ENCODE results near the gene SMS. TPM values are rescaled to one million over a fixed set of nuclear protein-coding genes. Genes with fewer than 3 reads are reported as not detected.

The SMS gene
- total RNA-seq, 2 experiments from 2014 or later, result 175 to 184 TPM

- intact Hi-C loops (cut with micrococcal nuclease), result loop anchor here (5.0 to 10.0 kb wide), 4 partner anchors 52 to 759 kb away; no protein-coding TSS in a partner anchor
- Mint-ChIP-seq H3K27me3 (no peaks in the 10 kb centered on the region), H3K4me3 (no peak overlapping the region), H3K27ac (peak overlapping the region; percentile 52), H3K4me1 (ENCODE audit: low read depth) (peaks cover 30% of the 10 kb centered on the region), H3K36me3 (ENCODE audit: low read depth) (peaks cover 46% of the 10 kb centered on the region), H3K9me3 (no peaks in the 10 kb centered on the region)
- ATAC-seq (peak; percentile 87), DNase-seq (peak; percentile 79)
- ChIA-PET POLR2A (no interaction called here), CTCF (interaction anchor here (0.7 to 3.0 kb wide), 46 partner anchors 10 to 763 kb away, joined by 3 to 33 read pairs (median 4); partner anchors contain the start of gene MBTPS2)
- TF ChIP-seq CTCF (IDR thresholded peaks at IDR 0.05), result peak; percentile 87
Observed at GRCh38 chrX:21985332-21985777, 44.8 kb downstream of the SMS start.

- Mint-ChIP-seq H3K27ac (no peak overlapping the region), H3K36me3 (ENCODE audit: low read depth) (peaks cover 54% of the 10 kb centered on the region), H3K27me3 (no peaks in the 10 kb centered on the region), H3K4me1 (ENCODE audit: low read depth) (peaks cover 42% of the 10 kb centered on the region), H3K9me3 (no peaks in the 10 kb centered on the region), H3K4me3 (no peak overlapping the region)
- DNase-seq (no peak), ATAC-seq (no peak)
- ChIA-PET CTCF (interaction anchor here (1.2 to 2.2 kb wide), 3 partner anchors 12 to 207 kb away, joined by 3 to 16 read pairs (median 4); no protein-coding TSS in a partner anchor), POLR2A (interaction anchor here (0.6 kb wide), 1 partner anchor 201 kb away, joined by 3 read pairs; no protein-coding TSS in a partner anchor)
- intact Hi-C loops (cut with micrococcal nuclease), result loop anchor here (5.0 to 10.0 kb wide), 4 partner anchors 51 to 758 kb away; no protein-coding TSS in a partner anchor
- no peak for TF ChIP-seq CTCF (IDR thresholded peaks at IDR 0.05)
Observed at GRCh38 chrX:21986596-21986995, 46.1 kb downstream of the SMS start.

- Mint-ChIP-seq H3K9me3 (no peaks in the 10 kb centered on the region), H3K4me1 (ENCODE audit: low read depth) (peaks cover 59% of the 10 kb centered on the region), H3K4me3 (peak overlapping the region; percentile 27), H3K27ac (peak overlapping the region; percentile 93), H3K36me3 (ENCODE audit: low read depth) (peaks cover 75% of the 10 kb centered on the region), H3K27me3 (no peaks in the 10 kb centered on the region)
- POLR2A ChIA-PET, result no interaction called here
- CTCF ChIA-PET, result interaction anchor here (1.6 kb wide), 1 partner anchor 91 kb away, joined by 3 read pairs; no protein-coding TSS in a partner anchor
- DNase-seq, result peak; percentile 81
- TF ChIP-seq CTCF (IDR thresholded peaks at IDR 0.05), result no peak
- ATAC-seq, result peak; percentile 66
- intact Hi-C loops (cut with micrococcal nuclease), result loop anchor here (5.0 to 10.0 kb wide), 4 partner anchors 48 to 755 kb away; no protein-coding TSS in a partner anchor
Observed at GRCh38 chrX:21989384-21989783, 48.9 kb downstream of the SMS start.

GRCh38 chrX:21990832-21991231 is 50.3 kb downstream of the SMS start:
- Mint-ChIP-seq H3K36me3 (ENCODE audit: low read depth) (peaks cover 76% of the 10 kb centered on the region), H3K4me1 (ENCODE audit: low read depth) (peaks cover 65% of the 10 kb centered on the region), H3K27me3 (no peaks in the 10 kb centered on the region), H3K4me3 (no peak overlapping the region), H3K9me3 (no peaks in the 10 kb centered on the region), H3K27ac (peak overlapping the region; percentile 93)
- DNase-seq (peak; percentile 5), ATAC-seq (no peak)
- ChIA-PET POLR2A (interaction anchor here (0.6 to 1.9 kb wide), 2 partner anchors 70 to 758 kb away, joined by 3 to 6 read pairs; no protein-coding TSS in a partner anchor), CTCF (interaction anchor here (2.3 kb wide), 1 partner anchor 51 kb away, joined by 5 read pairs; no protein-coding TSS in a partner anchor)
- no peak for TF ChIP-seq CTCF (IDR thresholded peaks at IDR 0.05)
- intact Hi-C loops (cut with micrococcal nuclease), result no loop called here

- no peak for DNase-seq
- peaks cover 71% of the 10 kb centered on the region for H3K4me1 Mint-ChIP-seq (ENCODE audit: low read depth)
- no peak for TF ChIP-seq CTCF (IDR thresholded peaks at IDR 0.05)
- ATAC-seq, result no peak
- peaks cover 79% of the 10 kb centered on the region for H3K36me3 Mint-ChIP-seq (ENCODE audit: low read depth)
- ChIA-PET CTCF (interaction anchor here (2.3 kb wide), 1 partner anchor 50 kb away, joined by 5 read pairs; no protein-coding TSS in a partner anchor), POLR2A (interaction anchor here (1.9 kb wide), 1 partner anchor 69 kb away, joined by 6 read pairs; no protein-coding TSS in a partner anchor)
- no peaks in the 10 kb centered on the region for H3K27me3 Mint-ChIP-seq
- intact Hi-C loops (cut with micrococcal nuclease), result no loop called here
- H3K4me3 Mint-ChIP-seq, result no peak overlapping the region
- H3K9me3 Mint-ChIP-seq, result no peaks in the 10 kb centered on the region
- peak overlapping the region; percentile 93 for H3K27ac Mint-ChIP-seq
Observed at GRCh38 chrX:21991504-21991903, 51.0 kb downstream of the SMS start.

Measured in activated CD8-positive, alpha-beta T cell treated with anti-CD3 and anti-CD28 coated beads for 36 hours (primary cell).